Epithelial cell of esophagus (primary cell): ENCODE data around the gene KRTAP5-6.

ENCODE experiments used
- DNase-seq: peaks from one replicate; pipeline ENCODE4 v3.0.0; 2010; ENCODE audit warnings: low read depth
- H3K4me3 ChIP-seq: 2 replicates; pipeline ENCODE4 v1.5.1; 2011; ENCODE audit warnings: mild to moderate bottlenecking, low read length, control low read depth
- TF ChIP-seq, protein P1 (sequence below): IDR thresholded peaks from 2 replicates; pipeline ENCODE4 v1.5.1; 2011; ENCODE audit warnings: low read depth, mild to moderate bottlenecking, low read length, control low read depth, inconsistent platforms; ENCODE audit not compliant: insufficient read depth; ENCODE audit errors: missing control alignments

The KRTAP5-6 gene, protein sequence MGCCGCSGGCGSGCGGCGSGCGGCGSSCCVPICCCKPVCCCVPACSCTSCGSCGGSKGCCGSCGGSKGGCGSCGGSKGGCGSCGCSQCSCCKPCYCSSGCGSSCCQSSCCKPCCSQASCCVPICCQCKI

DNA sequence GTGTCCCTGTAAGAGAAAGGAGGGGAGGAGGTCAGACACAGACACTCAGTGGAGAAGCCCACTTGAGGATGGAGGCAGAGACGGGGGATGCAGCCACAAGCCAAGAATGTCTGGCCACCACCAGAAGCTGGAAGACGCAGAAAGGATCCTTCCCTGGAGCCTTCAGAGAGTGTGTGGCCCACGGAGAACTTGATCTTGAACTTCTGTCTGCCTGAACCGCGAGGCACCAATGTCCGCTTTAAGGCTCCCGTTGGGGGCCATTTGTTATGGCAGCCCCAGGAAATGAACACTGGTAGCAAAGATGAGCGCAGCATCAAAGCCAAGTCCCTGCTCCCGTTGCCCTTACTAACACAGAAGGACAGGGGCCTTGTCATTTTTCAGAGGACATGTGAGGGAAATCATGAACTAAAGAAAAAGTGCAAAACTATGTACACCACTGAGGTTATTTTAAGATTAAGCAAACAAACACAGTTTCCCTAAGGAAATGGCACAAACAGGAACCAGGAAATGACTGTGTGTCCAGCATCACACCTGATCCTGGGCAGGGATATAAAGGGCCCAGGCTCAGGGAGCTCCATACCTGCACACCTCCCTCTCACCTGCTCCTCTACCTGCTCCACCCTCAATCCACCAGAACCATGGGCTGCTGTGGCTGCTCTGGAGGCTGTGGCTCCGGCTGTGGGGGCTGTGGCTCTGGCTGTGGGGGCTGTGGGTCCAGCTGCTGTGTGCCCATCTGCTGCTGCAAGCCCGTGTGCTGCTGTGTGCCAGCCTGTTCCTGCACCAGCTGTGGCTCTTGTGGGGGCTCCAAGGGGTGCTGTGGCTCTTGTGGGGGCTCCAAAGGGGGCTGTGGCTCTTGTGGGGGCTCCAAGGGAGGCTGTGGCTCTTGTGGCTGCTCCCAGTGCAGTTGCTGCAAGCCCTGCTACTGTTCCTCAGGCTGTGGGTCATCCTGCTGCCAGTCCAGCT, at the start of gene KRTAP5-6:
KRTAP5-6 (plus strand) TSS at position 588 of the 963 bp plus-strand sequence; CDS start at position 639, 51 bp downstream.
- TF ChIP-seq, protein P1, sequence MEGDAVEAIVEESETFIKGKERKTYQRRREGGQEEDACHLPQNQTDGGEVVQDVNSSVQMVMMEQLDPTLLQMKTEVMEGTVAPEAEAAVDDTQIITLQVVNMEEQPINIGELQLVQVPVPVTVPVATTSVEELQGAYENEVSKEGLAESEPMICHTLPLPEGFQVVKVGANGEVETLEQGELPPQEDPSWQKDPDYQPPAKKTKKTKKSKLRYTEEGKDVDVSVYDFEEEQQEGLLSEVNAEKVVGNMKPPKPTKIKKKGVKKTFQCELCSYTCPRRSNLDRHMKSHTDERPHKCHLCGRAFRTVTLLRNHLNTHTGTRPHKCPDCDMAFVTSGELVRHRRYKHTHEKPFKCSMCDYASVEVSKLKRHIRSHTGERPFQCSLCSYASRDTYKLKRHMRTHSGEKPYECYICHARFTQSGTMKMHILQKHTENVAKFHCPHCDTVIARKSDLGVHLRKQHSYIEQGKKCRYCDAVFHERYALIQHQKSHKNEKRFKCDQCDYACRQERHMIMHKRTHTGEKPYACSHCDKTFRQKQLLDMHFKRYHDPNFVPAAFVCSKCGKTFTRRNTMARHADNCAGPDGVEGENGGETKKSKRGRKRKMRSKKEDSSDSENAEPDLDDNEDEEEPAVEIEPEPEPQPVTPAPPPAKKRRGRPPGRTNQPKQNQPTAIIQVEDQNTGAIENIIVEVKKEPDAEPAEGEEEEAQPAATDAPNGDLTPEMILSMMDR = no peak
- no peak for DNase-seq
- H3K4me3 ChIP-seq = no peak within 1 kb of the TSS

DNA sequence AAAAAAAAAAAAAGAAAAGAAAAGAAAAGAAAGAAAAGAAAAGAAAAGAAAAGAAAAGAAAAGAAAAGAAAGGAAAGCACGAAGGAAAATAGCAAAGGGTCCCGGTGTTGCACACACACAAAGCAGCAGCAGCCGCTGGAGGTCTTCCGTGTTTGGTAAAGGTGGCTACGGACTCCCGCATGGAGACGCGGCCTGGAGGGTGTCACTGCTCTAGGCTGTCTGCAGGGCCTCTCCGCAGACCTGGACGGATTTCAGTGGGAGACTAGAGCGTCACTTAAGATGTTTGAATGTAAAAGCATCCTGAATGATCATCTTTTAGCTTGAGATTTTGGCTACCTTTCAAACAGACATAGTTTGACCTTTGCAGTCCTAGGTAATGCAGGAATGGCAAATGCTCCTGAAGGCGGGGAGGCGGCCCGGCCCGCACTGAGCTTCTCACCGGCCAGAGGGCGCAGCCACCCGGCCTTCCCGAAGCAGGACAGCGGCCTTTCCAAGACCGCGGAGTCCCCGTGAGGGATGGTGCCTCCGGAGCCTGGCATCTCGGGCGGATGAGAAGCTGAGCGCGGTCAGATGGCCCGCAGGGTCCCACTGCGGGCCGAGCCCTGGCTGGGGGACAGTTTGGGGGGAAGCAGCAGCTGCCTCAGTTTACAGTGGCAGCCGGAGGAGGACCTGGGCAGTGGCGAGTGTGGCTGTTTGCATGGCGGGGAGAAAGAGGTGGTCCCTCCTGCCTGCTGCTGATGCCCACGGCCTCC, 48.9 kb upstream of the KRTAP5-6 start:
- no peak overlapping the region for H3K4me3 ChIP-seq
- TF ChIP-seq, protein P1 = no peak
- no peak for DNase-seq

DNA sequence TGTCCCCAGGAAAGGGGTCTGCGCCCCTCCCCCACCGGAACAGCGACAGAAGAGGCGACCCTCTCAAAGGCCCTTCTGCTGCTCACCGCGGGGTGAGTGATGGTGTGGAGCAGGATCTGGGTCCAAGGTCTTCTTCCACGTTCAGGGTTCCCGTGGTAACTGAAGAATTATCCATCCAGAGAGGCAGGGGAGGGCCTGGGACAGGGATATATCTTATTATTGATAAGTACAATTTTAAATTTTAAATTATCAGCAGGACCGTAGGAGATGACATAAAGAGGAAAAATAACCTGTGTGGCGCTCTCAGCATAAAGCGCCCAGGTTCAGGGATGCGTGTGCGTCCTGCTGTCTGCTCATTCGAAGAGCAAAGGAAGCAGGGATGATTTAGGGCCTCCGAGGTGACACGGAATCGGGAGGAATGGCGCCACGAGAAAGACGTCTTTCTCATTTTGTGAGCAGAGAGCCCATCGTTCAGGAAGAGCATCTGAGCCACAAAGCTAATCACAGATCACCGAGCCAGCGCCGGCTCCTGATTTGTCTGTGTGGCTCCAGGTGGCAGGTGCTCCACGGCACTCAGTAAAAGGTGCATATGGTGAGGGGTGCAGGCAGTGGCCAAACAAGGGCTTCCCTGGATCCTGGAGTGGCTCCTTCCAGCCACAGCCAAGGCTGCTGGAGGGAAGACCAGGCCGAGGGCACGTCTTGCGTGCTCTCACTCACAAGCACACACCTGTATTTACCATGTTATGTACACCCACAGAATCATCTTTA, 48.2 kb upstream of the KRTAP5-6 start:
- TF ChIP-seq, protein P1 = no peak
- no peak overlapping the region for H3K4me3 ChIP-seq
- DNase-seq = no peak

DNA sequence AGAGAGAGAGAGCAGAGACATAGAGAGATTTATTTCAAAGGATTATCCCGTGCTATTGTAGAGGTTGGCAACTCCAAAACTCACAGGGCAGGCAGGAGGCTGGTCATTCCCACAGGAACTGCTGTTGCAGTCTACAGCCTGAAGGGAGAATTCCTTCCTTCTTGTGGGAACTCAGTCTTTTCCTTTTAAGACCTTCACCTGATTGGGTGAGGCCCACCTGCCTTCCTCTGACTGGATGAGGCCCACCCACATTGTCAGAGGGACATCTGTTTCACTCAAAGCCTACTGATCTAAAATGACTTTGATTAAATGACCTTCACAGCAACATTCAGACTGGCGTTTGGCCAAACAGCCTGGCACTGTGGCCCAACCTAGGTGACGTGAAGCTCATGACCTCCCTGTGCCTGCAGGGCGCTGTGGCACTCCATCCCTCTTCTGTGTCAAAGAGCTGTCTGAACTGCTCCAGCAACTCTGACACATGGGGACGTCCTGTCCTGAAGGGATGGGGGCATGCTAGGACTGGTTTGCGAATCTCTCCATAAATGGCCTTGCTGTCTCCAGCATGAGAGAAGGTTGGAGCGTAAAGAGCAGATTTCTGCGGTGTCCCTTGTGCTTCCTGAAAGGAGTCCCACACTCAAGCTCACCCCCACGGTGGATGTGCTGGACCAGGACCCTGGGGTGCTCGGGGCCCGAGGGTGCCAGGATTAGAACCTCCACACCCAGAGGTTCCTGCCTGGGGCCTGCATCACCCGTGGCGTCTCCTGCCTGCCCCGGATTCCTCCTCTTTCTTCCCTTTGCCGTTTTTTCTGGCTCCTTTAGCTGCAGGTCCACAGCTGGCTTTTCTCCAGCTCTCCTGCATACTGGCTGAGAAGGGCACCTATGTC, 46.7 kb upstream of the KRTAP5-6 start:
- H3K4me3 ChIP-seq = no peak overlapping the region
- TF ChIP-seq, protein P1 = peak; percentile 3
- DNase-seq = peak; percentile 84

DNA sequence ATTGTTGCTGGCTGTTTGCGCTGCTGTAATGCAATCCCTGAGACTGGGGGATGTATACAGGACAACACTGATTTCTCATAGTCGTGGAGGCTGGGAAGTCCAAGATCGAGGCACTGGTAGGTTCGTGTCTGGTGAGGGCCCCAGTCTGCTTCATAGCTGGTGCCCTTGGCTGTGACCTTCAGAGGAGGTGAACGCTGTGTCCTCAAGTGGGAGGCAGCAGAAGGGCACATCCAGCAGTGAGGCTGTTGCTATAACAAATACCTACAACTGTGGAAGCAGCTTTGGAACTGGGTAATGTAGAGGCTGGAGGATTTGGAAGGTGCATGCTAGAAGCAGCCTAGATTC, 46.1 kb upstream of the KRTAP5-6 start:
- no peak overlapping the region for H3K4me3 ChIP-seq
- no peak for DNase-seq
- TF ChIP-seq, protein P1 = no peak
